Breast epithelium (tissue), 4 donors: ENCODE data around the gene WWOX. TPM values are rescaled to one million over a fixed set of nuclear protein-coding genes. Genes with fewer than 3 reads are reported as not detected.

Source experiments
- DNase-seq, 2 donors: peaks; one replicate each; pipeline ENCODE4 v3.0.0-alpha.2; 2019; ENCODE audit warnings: low spot score in 2 of 2
- H3K27ac ChIP-seq, 2 donors: fragments of 200-600 bp; sonication (generic) in 1 of 2; one replicate each; pipeline ENCODE4 v1.5.1; 2016 to 2019; ENCODE audit warnings: mild to moderate bottlenecking in 1 of 2
- H3K27me3 ChIP-seq, 2 donors: fragments of 200-600 bp; sonication (generic) in 1 of 2; one replicate each; pipeline versions ENCODE4 v1.5.1 to v1.6.0; 2017 to 2019; ENCODE audit warnings: control low read depth in 1 of 2, mild to moderate bottlenecking in 1 of 2
- H3K36me3 ChIP-seq: fragments of 200-600 bp; one replicate; pipeline ENCODE4 v1.5.1; 2019
- H3K4me1 ChIP-seq, 2 donors: fragments of 200-600 bp; sonication (generic); one replicate each; pipeline ENCODE4 v1.5.1; 2016 to 2019; ENCODE audit warnings: control low read depth in 1 of 2
- H3K4me3 ChIP-seq, 3 donors: fragments of 200-600 bp; sonication (generic); 1 replicate in 2 of 3; 2 replicates in 1 of 3; pipeline ENCODE4 v1.5.1; 2016 to 2019; ENCODE audit warnings: mild to moderate bottlenecking in 3 of 3, moderate library complexity in 2 of 3
- H3K9me3 ChIP-seq, 2 donors: fragments of 200-600 bp; sonication (generic) in 1 of 2; one replicate each; pipeline ENCODE4 v1.5.1; 2016 to 2019; ENCODE audit warnings: control low read depth in 1 of 2
- POLR2A ChIP-seq: fragments of 450-650 bp; IDR thresholded peaks from one replicate; pipeline ENCODE4 v1.6.1; 2016; ENCODE audit warnings: antibody characterized with exemption, mild to moderate bottlenecking, moderate library complexity
- POLR2AphosphoS5 ChIP-seq, 3 donors: sonication (generic); formaldehyde crosslinking; IDR thresholded peaks; one replicate each; pipeline ENCODE4 v1.6.1; 2017; ENCODE audit warnings: antibody characterized with exemption in 3 of 3
- intact Hi-C: fragments of 100-400 bp; cut with DNase I; formaldehyde crosslinking; loops from one replicate; pipeline ENCODE4 v1.15.1; 2023; ENCODE audit warnings: low total_unique reads
- total RNA-seq, 3 donors: library from RNA; depleted of rRNA; stranded (reverse); fragments of >200 nt; gene quantifications; one replicate each; pipeline ENCODE4 v1.1.0, GENCODE V29; 2016
- TF ChIP-seq, protein P1 (sequence below), 3 donors: fragments of 450-650 bp; IDR thresholded peaks; one replicate each; pipeline ENCODE4 v1.5.1; 2016 to 2017; ENCODE audit warnings: antibody characterized with exemption in 3 of 3, mild to moderate bottlenecking in 3 of 3, moderate library complexity in 3 of 3

The WWOX gene
- total RNA-seq, 3 donors from 2014 or later: 42.9 to 73.6 (median 43.4) TPM

DNA sequence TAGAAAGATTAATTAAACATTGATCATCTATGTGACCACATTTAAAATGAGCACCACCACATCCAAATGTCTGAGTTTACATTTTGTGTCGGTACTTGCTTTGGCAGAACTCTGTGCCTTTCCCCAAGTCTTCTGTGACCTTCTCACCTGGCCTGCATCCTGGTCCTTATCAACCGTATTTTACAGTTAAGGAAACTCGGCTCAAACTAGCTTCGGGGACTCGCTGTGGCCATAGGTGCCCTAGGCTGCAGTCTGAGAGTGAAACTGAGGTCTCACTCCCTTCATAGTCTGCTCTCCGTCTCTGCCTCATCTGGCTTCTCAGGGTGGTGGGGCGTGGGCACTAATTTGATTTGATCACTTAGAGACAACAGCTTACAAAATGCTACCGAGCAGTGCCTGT lies 555.5 kb downstream of the WWOX start:
- no peaks in the 10 kb centered on the region for H3K9me3 ChIP-seq
- no peak for DNase-seq
- H3K27me3 ChIP-seq: no peaks in the 10 kb centered on the region
- TF ChIP-seq POLR2AphosphoS5 (IDR thresholded peaks at IDR 0.05): no peak
- TF ChIP-seq POLR2A: no peak
- TF ChIP-seq, protein P1, sequence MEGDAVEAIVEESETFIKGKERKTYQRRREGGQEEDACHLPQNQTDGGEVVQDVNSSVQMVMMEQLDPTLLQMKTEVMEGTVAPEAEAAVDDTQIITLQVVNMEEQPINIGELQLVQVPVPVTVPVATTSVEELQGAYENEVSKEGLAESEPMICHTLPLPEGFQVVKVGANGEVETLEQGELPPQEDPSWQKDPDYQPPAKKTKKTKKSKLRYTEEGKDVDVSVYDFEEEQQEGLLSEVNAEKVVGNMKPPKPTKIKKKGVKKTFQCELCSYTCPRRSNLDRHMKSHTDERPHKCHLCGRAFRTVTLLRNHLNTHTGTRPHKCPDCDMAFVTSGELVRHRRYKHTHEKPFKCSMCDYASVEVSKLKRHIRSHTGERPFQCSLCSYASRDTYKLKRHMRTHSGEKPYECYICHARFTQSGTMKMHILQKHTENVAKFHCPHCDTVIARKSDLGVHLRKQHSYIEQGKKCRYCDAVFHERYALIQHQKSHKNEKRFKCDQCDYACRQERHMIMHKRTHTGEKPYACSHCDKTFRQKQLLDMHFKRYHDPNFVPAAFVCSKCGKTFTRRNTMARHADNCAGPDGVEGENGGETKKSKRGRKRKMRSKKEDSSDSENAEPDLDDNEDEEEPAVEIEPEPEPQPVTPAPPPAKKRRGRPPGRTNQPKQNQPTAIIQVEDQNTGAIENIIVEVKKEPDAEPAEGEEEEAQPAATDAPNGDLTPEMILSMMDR (IDR thresholded peaks at IDR 0.05): no peak
- H3K4me1 ChIP-seq: no peaks in the 10 kb centered on the region
- no peak overlapping the region for H3K4me3 ChIP-seq
- intact Hi-C loops: no loop called here
- no peaks in the 10 kb centered on the region for H3K36me3 ChIP-seq
- H3K27ac ChIP-seq: no peak overlapping the region

DNA sequence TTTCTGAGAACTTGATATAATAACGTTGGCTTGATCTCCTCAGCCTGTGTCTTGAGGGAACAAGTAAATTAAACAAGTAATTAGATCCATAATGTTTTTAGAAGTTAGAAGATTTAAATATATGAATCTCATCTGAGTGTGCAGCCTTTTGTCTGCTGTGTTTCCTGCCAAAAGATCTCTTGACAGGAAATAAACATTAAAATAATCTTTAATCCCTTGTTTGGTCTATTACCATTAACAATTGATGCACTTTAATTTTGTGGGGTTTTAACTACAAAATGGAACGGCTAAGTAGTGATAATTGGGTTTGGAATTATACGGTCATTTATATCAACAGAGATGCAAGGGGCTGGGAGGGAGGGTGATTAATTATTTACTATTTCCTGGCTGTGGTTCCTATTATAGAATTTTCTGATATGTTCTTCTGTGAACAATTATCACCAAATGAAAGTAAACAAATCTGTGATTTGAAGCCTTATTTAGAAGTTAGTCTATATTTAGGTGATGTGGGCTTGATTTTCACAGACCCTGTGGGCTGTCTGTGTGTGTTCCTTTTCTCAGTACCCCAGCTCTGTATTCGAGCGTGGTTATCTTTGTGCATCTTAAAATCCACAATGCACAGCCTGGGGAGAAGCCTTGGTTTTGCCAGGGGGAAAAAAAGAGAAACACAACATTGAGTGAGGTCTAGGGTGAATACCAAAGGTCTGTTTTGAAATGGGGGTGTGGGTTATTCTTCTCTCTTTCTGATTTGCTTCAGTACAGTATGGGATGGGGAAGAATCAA lies 556.1 kb downstream of the WWOX start:
- intact Hi-C loops: no loop called here
- Histone ChIP-seq H3K27me3 (no peaks in the 10 kb centered on the region), H3K27ac (no peak overlapping the region), H3K4me1 (no peaks in the 10 kb centered on the region), H3K9me3 (no peaks in the 10 kb centered on the region), H3K4me3 (no peak overlapping the region), H3K36me3 (no peaks in the 10 kb centered on the region)
- no peak for TF ChIP-seq POLR2A
- TF ChIP-seq POLR2AphosphoS5 (IDR thresholded peaks at IDR 0.05): no peak
- TF ChIP-seq, protein P1 (IDR thresholded peaks at IDR 0.05): no peak
- no peak for DNase-seq

GRCh38 chr16:78656887-78657286 lies 557.4 kb downstream of the WWOX start:
- TF ChIP-seq POLR2AphosphoS5 (IDR thresholded peaks at IDR 0.05) (no peak), POLR2A (no peak)
- TF ChIP-seq, protein P1 (IDR thresholded peaks at IDR 0.05): no peak
- intact Hi-C loops: no loop called here
- Histone ChIP-seq H3K27ac (no peak overlapping the region), H3K4me1 (no peaks in the 10 kb centered on the region), H3K4me3 (no peak overlapping the region), H3K36me3 (no peaks in the 10 kb centered on the region), H3K9me3 (no peaks in the 10 kb centered on the region), H3K27me3 (no peaks in the 10 kb centered on the region)
- no peak for DNase-seq

GRCh38 chr16:78659216-78659615 lies 559.8 kb downstream of the WWOX start:
- no peak overlapping the region for H3K27ac ChIP-seq
- TF ChIP-seq POLR2A (no peak), POLR2AphosphoS5 (IDR thresholded peaks at IDR 0.05) (no peak)
- TF ChIP-seq, protein P1 (IDR thresholded peaks at IDR 0.05): no peak

GRCh38 chr16:78659668-78660217 lies 560.3 kb downstream of the WWOX start:
- intact Hi-C loops: no loop called here
- Histone ChIP-seq H3K4me1 (no peaks in the 10 kb centered on the region), H3K27ac (no peak overlapping the region), H3K36me3 (no peaks in the 10 kb centered on the region), H3K27me3 (no peaks in the 10 kb centered on the region), H3K9me3 (no peaks in the 10 kb centered on the region), H3K4me3 (no peak overlapping the region)
- no peak for DNase-seq
- no peak for TF ChIP-seq POLR2AphosphoS5 (IDR thresholded peaks at IDR 0.05)
- TF ChIP-seq, protein P1 (IDR thresholded peaks at IDR 0.05): no peak
- no peak for TF ChIP-seq POLR2A

More at GRCh38 chr16:78659216-78659615, 559.8 kb downstream of the WWOX start:
- Histone ChIP-seq H3K4me3 (no peak overlapping the region), H3K27me3 (no peaks in the 10 kb centered on the region), H3K9me3 (no peaks in the 10 kb centered on the region), H3K4me1 (no peaks in the 10 kb centered on the region), H3K36me3 (no peaks in the 10 kb centered on the region)
- DNase-seq: no peak
- intact Hi-C loops: no loop called here
